Upper lobe of left lung (tissue), 4 donors: ENCODE data around the gene DLGAP4.

Experiments
- EP300 ChIP-seq, 4 donors: sonication (generic); formaldehyde crosslinking; IDR thresholded peaks; one replicate each; pipeline ENCODE4 v1.5.1; 2017; ENCODE audit warnings: antibody characterized with exemption in 4 of 4, control low read depth in 2 of 4
- POLR2A ChIP-seq, 4 donors: fragments of 450-650 bp; IDR thresholded peaks; one replicate each; pipeline ENCODE4 v1.5.1; 2016 to 2017; ENCODE audit warnings: antibody characterized with exemption in 4 of 4, mild to moderate bottlenecking in 2 of 4
- POLR2AphosphoS5 ChIP-seq, 2 donors: sonication (generic); formaldehyde crosslinking; IDR thresholded peaks; one replicate each; pipeline ENCODE4 v1.5.1; 2017; ENCODE audit warnings: antibody characterized with exemption in 2 of 2
- TF ChIP-seq, protein P1 (sequence below), 6 experiments: fragments of 450-650 bp in 4 of 6; fragments of 200-600 bp in 2 of 6; sonication (generic) in 2 of 6; IDR thresholded peaks; one replicate each; pipeline ENCODE4 v1.5.1; 2016 to 2019; ENCODE audit warnings: antibody characterized with exemption in 6 of 6

GRCh38 chr20:36317675-36318074, 11.5 kb downstream of the DLGAP4 start:
- TF ChIP-seq, protein P1, sequence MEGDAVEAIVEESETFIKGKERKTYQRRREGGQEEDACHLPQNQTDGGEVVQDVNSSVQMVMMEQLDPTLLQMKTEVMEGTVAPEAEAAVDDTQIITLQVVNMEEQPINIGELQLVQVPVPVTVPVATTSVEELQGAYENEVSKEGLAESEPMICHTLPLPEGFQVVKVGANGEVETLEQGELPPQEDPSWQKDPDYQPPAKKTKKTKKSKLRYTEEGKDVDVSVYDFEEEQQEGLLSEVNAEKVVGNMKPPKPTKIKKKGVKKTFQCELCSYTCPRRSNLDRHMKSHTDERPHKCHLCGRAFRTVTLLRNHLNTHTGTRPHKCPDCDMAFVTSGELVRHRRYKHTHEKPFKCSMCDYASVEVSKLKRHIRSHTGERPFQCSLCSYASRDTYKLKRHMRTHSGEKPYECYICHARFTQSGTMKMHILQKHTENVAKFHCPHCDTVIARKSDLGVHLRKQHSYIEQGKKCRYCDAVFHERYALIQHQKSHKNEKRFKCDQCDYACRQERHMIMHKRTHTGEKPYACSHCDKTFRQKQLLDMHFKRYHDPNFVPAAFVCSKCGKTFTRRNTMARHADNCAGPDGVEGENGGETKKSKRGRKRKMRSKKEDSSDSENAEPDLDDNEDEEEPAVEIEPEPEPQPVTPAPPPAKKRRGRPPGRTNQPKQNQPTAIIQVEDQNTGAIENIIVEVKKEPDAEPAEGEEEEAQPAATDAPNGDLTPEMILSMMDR (IDR thresholded peaks at IDR 0.05) = no peak
- TF ChIP-seq POLR2A (IDR thresholded peaks at IDR 0.05) (no peak), POLR2AphosphoS5 (IDR thresholded peaks at IDR 0.05) (no peak), EP300 (IDR thresholded peaks at IDR 0.05) (no peak)
